Osteoblast (primary cell): ENCODE data around the gene PTPRE. TPM values are rescaled to one million over a fixed set of nuclear protein-coding genes. Genes with fewer than 3 reads are reported as not detected.

Experiments
- DNase-seq: peaks from one replicate; pipeline ENCODE4 v3.0.0; 2011; ENCODE audit warnings: low spot score, mixed read lengths; ENCODE audit not compliant: insufficient read length; ENCODE audit errors: missing footprints
- H2AFZ ChIP-seq: 2 replicates; pipeline ENCODE4 v1.6.0; 2011; ENCODE audit warnings: mild to moderate bottlenecking, low read length
- H3K27ac ChIP-seq: 2 replicates; pipeline ENCODE4 v1.5.1; 2011; ENCODE audit warnings: mild to moderate bottlenecking, low read depth, low read length, moderate library complexity
- H3K27me3 ChIP-seq: 2 replicates; pipeline ENCODE4 v1.6.0; 2012; ENCODE audit warnings: mild to moderate bottlenecking, control low read depth, inconsistent platforms, low read length, moderate library complexity; ENCODE audit not compliant: insufficient read depth
- H3K36me3 ChIP-seq: 2 replicates; pipeline ENCODE4 v1.5.1; 2011; ENCODE audit warnings: mild to moderate bottlenecking, low read length, control low read depth, moderate library complexity; ENCODE audit not compliant: insufficient read depth
- H3K4me1 ChIP-seq: 2 replicates; pipeline ENCODE4 v1.5.1; 2011; ENCODE audit warnings: mild to moderate bottlenecking, low read length, control low read depth, moderate library complexity; ENCODE audit not compliant: insufficient read depth
- H3K4me2 ChIP-seq: 2 replicates; pipeline ENCODE4 v1.6.0; 2011; ENCODE audit warnings: mild to moderate bottlenecking, low read length; ENCODE audit not compliant: insufficient read depth
- H3K4me3 ChIP-seq: fragments of 200-600 bp; sonication (generic); 3 replicates; pipeline ENCODE4 v1.5.1; 2012; ENCODE audit warnings: mild to moderate bottlenecking, low read length, inconsistent platforms; ENCODE audit not compliant: insufficient read depth
- H3K79me2 ChIP-seq: 2 replicates; pipeline ENCODE4 v1.6.0; 2012; ENCODE audit warnings: mild to moderate bottlenecking, low read length, control low read depth, inconsistent platforms; ENCODE audit not compliant: insufficient read depth
- H3K9me3 ChIP-seq: 2 replicates; pipeline ENCODE4 v1.5.1; 2011; ENCODE audit warnings: low read depth, low read length, control low read depth
- H4K20me1 ChIP-seq: 2 replicates; pipeline ENCODE4 v1.6.0; 2012; ENCODE audit warnings: mild to moderate bottlenecking, low read length, control low read depth; ENCODE audit not compliant: insufficient read depth
- total RNA-seq: library from RNA; depleted of rRNA; stranded (reverse); fragments of >200 nt; gene quantifications from 2 replicates; pipeline ENCODE4 v1.2.3, GENCODE V29; 2012
- TF ChIP-seq, protein P1 (sequence below): IDR thresholded peaks from 2 replicates; pipeline ENCODE4 v1.5.1; 2011; ENCODE audit warnings: mild to moderate bottlenecking, low read depth, low read length, moderate library complexity; ENCODE audit errors: extremely low read depth

PTPRE gene
- total RNA-seq, 1 donor = 9.0 TPM

DNA sequence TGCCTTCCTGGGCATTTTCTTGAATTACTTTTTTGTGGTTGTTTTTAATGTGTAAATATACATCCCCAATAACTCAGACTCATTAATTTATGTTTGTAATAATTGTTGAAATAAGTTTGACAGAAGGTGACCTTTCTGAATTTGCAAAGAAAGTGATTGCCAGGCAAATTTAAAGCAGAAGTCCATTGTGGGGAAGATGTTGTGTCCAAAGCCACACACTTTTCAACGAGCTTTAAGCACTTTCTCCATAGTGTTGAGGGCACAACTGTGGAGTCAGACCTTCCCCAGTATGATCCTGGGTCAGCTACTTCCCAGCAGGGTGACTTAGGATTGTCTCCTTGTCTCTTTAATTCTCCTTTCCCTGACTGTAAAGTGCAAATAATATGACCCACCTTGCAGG is 52.5 kb downstream of the PTPRE start:
- Histone ChIP-seq H2AFZ (no peak overlapping the region), H4K20me1 (no peaks in the 10 kb centered on the region), H3K36me3 (no peaks in the 10 kb centered on the region), H3K4me2 (no peak overlapping the region), H3K27ac (no peak overlapping the region), H3K4me1 (no peaks in the 10 kb centered on the region), H3K9me3 (no peaks in the 10 kb centered on the region), H3K79me2 (no peaks in the 10 kb centered on the region), H3K27me3 (no peaks in the 10 kb centered on the region), H3K4me3 (no peak overlapping the region)
- TF ChIP-seq, protein P1, sequence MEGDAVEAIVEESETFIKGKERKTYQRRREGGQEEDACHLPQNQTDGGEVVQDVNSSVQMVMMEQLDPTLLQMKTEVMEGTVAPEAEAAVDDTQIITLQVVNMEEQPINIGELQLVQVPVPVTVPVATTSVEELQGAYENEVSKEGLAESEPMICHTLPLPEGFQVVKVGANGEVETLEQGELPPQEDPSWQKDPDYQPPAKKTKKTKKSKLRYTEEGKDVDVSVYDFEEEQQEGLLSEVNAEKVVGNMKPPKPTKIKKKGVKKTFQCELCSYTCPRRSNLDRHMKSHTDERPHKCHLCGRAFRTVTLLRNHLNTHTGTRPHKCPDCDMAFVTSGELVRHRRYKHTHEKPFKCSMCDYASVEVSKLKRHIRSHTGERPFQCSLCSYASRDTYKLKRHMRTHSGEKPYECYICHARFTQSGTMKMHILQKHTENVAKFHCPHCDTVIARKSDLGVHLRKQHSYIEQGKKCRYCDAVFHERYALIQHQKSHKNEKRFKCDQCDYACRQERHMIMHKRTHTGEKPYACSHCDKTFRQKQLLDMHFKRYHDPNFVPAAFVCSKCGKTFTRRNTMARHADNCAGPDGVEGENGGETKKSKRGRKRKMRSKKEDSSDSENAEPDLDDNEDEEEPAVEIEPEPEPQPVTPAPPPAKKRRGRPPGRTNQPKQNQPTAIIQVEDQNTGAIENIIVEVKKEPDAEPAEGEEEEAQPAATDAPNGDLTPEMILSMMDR = no peak
- DNase-seq = no peak

DNA sequence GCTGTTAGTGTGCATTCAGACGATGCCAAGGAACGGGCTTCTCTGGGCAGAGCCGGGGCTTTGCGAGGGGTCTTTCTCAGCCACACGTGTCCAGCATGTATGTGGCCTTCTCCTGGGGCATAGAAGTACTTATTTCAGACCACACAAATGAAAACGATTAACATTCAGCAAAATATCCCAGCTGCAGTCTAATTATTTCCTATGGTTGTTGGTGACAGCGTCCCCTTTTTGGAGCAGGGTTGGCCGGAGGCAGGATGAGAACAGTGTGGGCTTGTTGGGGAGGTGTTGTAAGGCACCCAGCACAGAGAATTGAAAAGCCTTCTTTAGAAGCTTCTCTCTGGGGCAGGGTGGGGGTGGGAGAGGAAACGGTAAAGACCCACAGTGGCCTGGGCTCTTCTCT is 54.2 kb downstream of the PTPRE start:
- Histone ChIP-seq H3K27ac (no peak overlapping the region), H3K4me3 (no peak overlapping the region), H3K4me2 (no peak overlapping the region), H3K27me3 (no peaks in the 10 kb centered on the region), H3K79me2 (no peaks in the 10 kb centered on the region), H3K9me3 (no peaks in the 10 kb centered on the region), H4K20me1 (no peaks in the 10 kb centered on the region), H3K36me3 (no peaks in the 10 kb centered on the region), H2AFZ (no peak overlapping the region), H3K4me1 (no peaks in the 10 kb centered on the region)
- DNase-seq = no peak
- TF ChIP-seq, protein P1 = no peak

DNA sequence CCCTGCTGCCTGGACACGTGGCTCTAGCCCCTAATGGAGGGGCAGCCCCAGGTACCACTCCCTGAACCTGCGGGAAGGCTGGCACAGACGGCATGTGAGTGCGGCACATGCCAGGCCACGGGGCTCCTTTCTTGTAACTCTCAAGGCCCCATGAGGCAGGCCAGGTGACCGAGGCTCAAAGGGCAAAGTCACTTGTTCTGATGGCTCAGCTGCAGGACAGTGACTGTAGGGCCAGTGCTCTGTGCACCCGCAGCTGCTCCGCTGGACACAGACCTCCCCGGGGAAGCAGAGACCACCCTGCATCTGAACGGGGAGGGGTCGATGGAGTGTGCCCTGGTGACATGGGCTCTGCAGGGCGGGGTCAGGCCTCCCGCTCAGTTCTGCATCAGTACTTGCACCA is 55.3 kb downstream of the PTPRE start:
- no peaks in the 10 kb centered on the region for H3K36me3 ChIP-seq

DNA sequence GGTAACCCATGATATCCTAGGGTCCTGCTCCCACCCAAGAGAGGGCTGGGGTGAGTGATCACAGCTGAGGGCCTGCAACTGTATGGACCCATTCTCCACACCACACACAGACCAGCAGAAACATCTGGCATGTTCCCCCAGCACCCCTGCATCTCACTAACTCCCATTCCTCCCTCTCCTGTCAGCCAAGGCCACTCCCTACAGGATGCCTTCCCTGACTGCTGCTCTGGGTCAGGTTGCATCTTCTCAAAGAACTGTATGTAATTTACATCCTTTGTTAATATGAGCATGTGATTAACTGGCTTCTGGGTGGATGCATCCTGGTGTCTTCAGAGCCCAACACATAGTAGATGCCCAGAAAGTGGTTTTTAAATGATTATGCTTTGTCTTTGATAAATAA is 56.2 kb downstream of the PTPRE start:
- H2AFZ ChIP-seq = no peak overlapping the region
- no peaks in the 10 kb centered on the region for H3K4me1 ChIP-seq
- no peaks in the 10 kb centered on the region for H3K36me3 ChIP-seq
- H3K9me3 ChIP-seq = no peaks in the 10 kb centered on the region
- H3K79me2 ChIP-seq = no peaks in the 10 kb centered on the region
- TF ChIP-seq, protein P1 = no peak
- no peak overlapping the region for H3K4me3 ChIP-seq
- H4K20me1 ChIP-seq = no peaks in the 10 kb centered on the region
- DNase-seq = no peak
- no peak overlapping the region for H3K27ac ChIP-seq
- H3K4me2 ChIP-seq = no peak overlapping the region
- H3K27me3 ChIP-seq = no peaks in the 10 kb centered on the region

More for the DNA sequence above, 55.3 kb downstream of the PTPRE start:
- no peak overlapping the region for H2AFZ ChIP-seq
- TF ChIP-seq, protein P1 = no peak
- H3K79me2 ChIP-seq = no peaks in the 10 kb centered on the region
- no peaks in the 10 kb centered on the region for H4K20me1 ChIP-seq
- no peaks in the 10 kb centered on the region for H3K27me3 ChIP-seq
- H3K27ac ChIP-seq = no peak overlapping the region
- no peak overlapping the region for H3K4me2 ChIP-seq
- H3K4me1 ChIP-seq = no peaks in the 10 kb centered on the region
- no peak for DNase-seq
- H3K9me3 ChIP-seq = no peaks in the 10 kb centered on the region
- no peak overlapping the region for H3K4me3 ChIP-seq
